Dendritic cell treated with granulocyte-macrophage colony-stimulating factor and Interleukin-4, amounts not matched to agents 40 ng/mL and 50 ng/mL, for 4 days (primary cell): ENCODE results near the gene NDST1.

Experiments used
- H3K27ac Mint-ChIP-seq: one replicate; pipeline ENCODE4 v1.8.0; 2022; ENCODE audit warnings: mild to moderate bottlenecking, mixed read lengths
- H3K27me3 Mint-ChIP-seq: one replicate; pipeline ENCODE4 v1.8.0; 2022; ENCODE audit warnings: mild to moderate bottlenecking, mixed read lengths
- H3K36me3 Mint-ChIP-seq: one replicate; pipeline ENCODE4 v1.8.0; 2022; ENCODE audit warnings: low read depth, mixed read lengths
- H3K4me1 Mint-ChIP-seq: one replicate; pipeline ENCODE4 v1.8.0; 2022; ENCODE audit warnings: low read depth, mixed read lengths
- H3K4me3 Mint-ChIP-seq: one replicate; pipeline ENCODE4 v1.8.0; 2022; ENCODE audit warnings: mild to moderate bottlenecking, moderate library complexity, mixed read lengths
- H3K9me3 Mint-ChIP-seq: one replicate; pipeline ENCODE4 v1.8.0; 2022; ENCODE audit warnings: mixed read lengths
- intact Hi-C: fragments of 100-400 bp; cut with micrococcal nuclease; formaldehyde crosslinking; loops from one replicate; pipeline ENCODE4 v1.15.0; 2022

The NDST1 gene

DNA sequence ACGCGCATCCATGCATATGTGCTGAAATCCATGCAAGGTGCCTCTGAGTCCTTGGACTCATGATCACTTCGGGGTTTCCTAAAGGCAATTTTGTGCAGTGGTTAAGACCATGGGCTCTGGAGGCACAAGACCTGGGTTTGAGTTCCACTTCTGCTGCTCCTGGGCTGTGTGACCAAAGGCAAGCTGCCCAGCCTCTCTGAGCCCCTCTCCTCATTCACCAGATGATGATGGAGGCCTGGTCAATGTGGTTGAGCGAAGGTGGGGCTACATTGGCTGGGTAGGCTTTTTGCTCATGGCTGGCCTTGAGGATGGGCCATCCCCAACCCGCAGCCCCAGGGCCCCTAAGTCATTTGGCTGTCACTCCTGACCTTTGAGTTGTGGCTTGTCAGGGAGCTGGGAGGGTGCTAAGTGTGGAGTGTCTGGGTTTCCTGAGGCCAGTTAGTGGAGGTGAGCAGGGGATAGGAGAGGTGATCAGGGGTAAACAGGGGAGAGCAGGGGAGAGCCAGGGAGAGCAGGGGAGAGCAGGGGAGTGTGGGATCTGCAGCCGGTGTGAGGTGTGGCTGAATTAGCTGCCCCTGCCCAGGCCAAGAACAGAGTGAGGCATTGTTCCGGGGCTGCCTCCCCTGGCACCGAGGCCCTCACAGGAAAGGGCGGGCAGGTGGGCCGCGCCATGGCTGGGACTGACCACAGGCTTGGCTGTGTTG is 68.0 kb downstream of the NDST1 start:
- Mint-ChIP-seq H3K27ac (no peak overlapping the region), H3K4me1 (no peaks in the 10 kb centered on the region), H3K4me3 (no peak overlapping the region), H3K36me3 (no peaks in the 10 kb centered on the region), H3K27me3 (peaks cover 4% of the 10 kb centered on the region), H3K9me3 (no peaks in the 10 kb centered on the region)
- intact Hi-C loops, result no loop called here

DNA sequence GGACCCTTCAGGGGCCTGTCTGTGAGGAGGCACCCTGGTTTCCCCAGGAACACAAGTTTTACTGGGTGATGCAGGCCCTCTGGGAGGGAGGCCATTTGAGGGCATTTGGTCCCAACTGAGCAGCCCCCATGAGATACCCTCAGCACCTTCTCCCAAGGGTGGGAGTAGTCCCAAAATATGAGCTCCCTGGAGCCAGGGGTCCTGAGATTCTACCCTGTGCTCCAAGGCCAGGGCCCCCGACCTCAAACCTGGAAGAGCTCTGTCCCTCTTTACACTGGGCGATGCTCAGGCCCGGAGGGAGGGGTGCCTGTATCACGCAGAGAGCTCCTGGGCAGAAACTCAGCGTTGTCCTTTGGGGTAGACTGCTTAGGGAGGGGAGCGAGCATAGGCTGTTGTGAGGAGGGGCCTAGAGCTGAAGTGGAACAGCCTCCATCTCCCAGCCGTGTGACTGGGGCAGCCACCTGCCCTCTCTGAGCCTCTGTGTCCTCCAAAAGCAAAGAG is 68.6 kb downstream of the NDST1 start:
- H3K4me1 Mint-ChIP-seq, result no peaks in the 10 kb centered on the region
- intact Hi-C loops, result no loop called here
- H3K27ac Mint-ChIP-seq, result no peak overlapping the region
- H3K4me3 Mint-ChIP-seq, result no peak overlapping the region
- H3K36me3 Mint-ChIP-seq, result no peaks in the 10 kb centered on the region
- H3K27me3 Mint-ChIP-seq, result peaks cover 4% of the 10 kb centered on the region
- no peaks in the 10 kb centered on the region for H3K9me3 Mint-ChIP-seq

DNA sequence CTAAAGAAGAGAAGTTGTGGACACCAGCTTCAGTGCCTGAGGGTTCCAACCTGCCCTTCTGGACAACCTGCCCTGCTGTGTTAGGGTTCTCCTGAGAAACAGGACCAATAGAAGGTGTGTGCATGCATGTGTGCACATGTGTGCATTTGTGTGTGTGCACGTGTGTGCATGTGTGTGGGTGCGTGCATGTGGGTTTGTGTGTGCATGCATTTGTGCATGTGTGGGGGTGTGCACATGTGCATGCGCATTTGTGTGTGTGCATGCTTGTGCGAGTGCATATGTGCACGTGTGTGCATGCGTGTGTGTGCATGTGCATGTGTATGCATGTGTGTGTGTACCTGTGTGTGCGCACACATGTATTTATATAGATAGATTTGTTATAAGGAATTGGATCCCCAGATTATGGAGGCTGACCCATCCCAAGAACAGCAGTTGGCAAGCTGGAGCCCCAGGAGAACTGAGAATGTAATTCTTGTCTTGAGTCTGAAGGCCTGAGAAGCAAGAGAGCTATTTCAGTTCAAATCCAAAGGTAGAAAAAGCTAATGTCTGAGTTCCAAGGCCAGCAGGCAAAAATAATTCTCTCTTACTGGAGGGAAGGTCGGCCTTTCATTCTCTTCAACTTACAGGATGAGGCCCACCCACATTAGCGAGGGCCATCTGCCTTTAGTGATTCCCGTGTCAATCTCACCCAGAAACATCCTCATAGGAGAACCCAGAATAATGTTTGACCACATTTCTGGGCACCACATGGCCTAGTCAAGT is 69.6 kb downstream of the NDST1 start:
- Mint-ChIP-seq H3K36me3 (no peaks in the 10 kb centered on the region), H3K4me1 (peaks cover 4% of the 10 kb centered on the region), H3K4me3 (no peak overlapping the region), H3K27me3 (peaks cover 13% of the 10 kb centered on the region), H3K9me3 (no peaks in the 10 kb centered on the region), H3K27ac (no peak overlapping the region)
- intact Hi-C loops, result no loop called here

DNA sequence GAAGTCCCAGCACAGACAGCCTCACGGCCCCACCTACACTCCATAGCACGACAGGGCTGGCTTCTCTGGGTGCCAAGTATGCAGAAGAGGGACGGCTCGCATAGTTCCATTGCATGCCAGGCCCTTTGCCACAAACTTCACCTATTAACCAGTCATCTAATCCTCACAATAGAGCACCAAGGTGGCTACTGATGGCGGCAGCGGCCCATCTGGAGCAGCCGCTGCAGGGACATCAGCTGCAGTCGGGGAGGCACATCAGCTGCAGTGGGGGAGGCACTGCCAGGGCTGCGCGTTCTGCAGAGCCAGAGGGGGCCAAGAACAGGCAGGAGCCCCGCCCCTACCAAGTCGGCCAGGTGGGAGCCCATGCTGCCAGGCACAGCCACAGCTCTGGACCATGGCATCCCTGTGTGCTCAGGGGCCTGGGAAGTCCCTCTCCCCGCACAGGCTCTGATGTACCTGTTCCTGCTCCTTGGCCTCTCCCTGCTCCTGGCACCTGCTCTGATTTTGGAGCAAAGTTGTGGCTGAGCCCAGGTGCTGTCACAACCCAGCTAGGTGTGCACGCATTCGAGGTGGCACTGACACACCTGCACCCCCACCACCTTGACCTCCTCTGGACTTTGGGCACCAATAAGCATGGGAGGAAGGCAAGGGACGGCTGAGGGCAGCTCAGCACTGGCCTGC is 71.0 kb downstream of the NDST1 start:
- Mint-ChIP-seq H3K9me3 (no peaks in the 10 kb centered on the region), H3K27me3 (peaks cover 13% of the 10 kb centered on the region), H3K4me1 (peaks cover 4% of the 10 kb centered on the region), H3K4me3 (no peak overlapping the region), H3K27ac (no peak overlapping the region), H3K36me3 (no peaks in the 10 kb centered on the region)
- intact Hi-C loops, result no loop called here

DNA sequence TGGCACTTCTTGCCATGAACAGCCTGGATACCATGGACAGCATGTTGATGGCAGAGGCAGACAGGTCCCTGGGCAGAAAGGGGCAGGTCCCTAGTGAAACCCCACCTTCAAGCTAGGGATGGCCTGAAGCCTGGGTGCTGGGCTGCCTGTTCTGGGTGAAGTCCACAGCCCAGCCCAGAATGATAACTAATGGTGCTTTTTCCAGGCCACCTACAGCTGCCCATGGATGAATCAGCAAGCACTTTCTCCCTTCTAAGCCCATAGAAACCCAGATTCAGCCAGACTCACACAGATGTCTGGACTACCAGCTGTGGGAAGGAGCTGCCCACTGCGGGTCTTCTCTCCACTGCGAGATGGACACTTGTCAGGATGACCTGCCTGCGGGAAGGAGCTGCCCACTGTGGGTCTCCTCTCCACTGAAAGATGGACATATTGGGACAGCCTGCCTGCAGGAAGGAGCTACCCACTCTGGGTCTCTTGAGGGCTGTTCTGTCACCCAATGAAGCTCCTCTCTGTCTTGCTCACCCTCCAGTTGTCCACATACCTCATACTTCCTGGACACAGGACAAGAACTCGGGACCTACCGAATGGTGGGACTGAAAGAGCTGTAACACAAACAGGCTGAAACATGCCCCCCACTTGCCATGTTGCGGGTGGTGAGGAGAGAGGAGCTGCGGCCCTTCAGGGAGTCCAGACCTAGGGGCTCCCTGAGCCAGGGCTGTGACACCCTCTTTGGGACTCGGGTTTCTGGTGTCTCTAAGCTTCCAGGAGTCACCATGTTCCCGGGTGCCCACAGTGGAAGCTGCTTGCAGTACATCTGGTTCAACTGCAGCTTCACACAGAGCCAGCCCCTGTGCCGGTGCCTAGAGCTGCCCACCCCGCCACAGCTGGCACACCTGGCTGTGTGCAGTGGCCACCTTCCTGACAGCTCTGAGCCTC is 71.8 kb downstream of the NDST1 start:
- H3K4me3 Mint-ChIP-seq, result no peak overlapping the region
- H3K4me1 Mint-ChIP-seq, result peaks cover 4% of the 10 kb centered on the region
- no peak overlapping the region for H3K27ac Mint-ChIP-seq
- H3K9me3 Mint-ChIP-seq, result no peaks in the 10 kb centered on the region
- peaks cover 13% of the 10 kb centered on the region for H3K27me3 Mint-ChIP-seq
- no peaks in the 10 kb centered on the region for H3K36me3 Mint-ChIP-seq
- intact Hi-C loops, result no loop called here

DNA sequence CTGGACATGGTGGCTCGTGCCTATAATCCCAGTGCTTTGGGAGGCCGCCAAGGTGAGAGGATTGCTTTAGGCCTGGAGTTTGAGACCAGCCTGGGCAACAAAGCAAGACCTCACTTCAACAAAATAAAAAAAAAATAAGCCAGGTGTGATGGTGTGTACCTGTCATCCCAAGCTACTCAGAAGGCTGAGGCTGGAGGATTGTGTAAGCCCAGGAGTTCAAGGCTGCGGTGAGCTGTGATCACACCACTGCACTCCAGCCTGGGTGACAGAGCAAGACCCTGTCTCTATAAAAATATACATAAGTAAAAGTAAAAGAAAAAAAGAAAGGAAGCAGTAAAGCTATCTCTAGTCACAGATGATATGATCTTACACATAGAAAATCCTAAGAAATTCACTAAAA is 73.0 kb downstream of the NDST1 start:
- no peaks in the 10 kb centered on the region for H3K9me3 Mint-ChIP-seq
- no peaks in the 10 kb centered on the region for H3K36me3 Mint-ChIP-seq
- H3K4me1 Mint-ChIP-seq, result peaks cover 4% of the 10 kb centered on the region
- peaks cover 13% of the 10 kb centered on the region for H3K27me3 Mint-ChIP-seq
- intact Hi-C loops, result no loop called here
- no peak overlapping the region for H3K4me3 Mint-ChIP-seq
- no peak overlapping the region for H3K27ac Mint-ChIP-seq

DNA sequence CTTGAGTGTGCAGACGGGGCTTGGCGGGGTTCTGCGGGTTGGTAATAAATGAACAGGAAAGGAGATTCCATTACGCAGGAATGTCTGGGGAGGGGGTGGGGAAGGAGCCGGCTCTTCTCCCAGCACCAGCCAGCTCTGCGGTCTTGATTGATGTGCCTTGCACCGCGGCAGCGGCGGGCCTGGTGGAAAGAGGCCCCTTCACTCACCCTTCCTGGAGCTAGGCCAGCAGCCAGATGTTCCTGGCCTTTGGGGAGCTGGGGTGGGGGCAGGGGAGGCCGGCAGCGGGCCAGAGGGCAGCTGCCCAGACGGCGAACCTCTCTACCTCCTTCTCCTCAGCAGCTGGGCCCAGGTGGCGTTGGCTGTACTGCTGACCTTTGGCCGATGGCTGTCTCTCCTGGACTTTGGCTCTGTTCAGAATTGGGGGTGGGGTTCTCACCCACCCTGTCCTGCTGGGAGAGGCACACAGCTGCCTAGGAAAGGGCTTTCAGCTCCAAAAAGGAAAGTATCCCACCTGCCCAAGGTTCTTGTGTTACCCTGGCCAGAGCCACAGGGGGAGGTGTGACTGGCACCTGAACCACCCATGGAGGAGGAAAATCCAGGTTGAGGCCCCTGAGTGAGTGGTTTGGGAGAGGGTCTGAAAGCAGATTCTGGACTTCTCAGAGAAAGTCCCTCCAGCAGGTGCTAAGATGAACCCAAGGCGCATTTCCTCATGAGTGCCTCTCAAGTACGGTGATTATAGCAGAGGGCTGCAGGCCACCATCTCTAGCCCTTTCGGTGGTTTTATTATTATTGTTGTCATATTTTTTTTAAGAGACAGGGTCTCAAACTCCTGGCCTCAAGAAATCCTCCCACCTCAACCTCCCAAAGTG is 74.5 kb downstream of the NDST1 start:
- Mint-ChIP-seq H3K9me3 (no peaks in the 10 kb centered on the region), H3K4me1 (peaks cover 4% of the 10 kb centered on the region), H3K27me3 (peaks cover 13% of the 10 kb centered on the region), H3K36me3 (no peaks in the 10 kb centered on the region), H3K4me3 (no peak overlapping the region), H3K27ac (no peak overlapping the region)
- intact Hi-C loops, result no loop called here

DNA sequence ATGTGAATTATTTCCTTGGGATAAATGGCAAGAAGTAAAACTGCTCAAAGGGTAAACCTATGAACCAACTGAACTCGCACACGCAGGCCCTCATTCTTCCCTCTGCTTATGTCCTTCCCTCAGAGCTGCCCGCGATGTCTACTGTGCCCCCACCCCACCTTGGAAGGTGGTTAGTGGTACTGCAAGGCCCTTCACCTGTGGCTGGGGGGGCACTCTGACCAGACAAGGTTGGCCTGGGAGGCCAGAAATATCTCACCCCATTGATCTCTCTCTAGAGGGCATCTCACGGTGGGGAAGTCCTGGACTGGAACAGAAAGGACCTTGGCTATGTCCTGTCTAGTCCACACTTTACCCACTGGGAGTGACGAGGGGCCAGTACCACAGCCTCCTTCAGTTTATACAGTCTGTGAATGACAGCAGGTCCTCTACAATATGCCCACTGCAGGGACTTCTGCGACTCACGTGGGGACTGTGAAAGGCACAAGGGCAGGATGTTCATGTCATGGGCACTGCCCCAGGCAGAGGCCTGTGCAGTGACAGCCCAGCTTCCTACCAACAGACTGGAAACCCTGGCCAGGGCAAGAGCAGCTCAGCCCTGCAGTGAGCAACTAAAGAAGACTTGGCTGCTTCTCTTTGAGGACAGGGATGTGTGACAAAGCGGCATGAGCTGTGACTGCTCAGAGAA is 75.8 kb downstream of the NDST1 start:
- H3K4me1 Mint-ChIP-seq, result peaks cover 9% of the 10 kb centered on the region
- intact Hi-C loops, result no loop called here

DNA sequence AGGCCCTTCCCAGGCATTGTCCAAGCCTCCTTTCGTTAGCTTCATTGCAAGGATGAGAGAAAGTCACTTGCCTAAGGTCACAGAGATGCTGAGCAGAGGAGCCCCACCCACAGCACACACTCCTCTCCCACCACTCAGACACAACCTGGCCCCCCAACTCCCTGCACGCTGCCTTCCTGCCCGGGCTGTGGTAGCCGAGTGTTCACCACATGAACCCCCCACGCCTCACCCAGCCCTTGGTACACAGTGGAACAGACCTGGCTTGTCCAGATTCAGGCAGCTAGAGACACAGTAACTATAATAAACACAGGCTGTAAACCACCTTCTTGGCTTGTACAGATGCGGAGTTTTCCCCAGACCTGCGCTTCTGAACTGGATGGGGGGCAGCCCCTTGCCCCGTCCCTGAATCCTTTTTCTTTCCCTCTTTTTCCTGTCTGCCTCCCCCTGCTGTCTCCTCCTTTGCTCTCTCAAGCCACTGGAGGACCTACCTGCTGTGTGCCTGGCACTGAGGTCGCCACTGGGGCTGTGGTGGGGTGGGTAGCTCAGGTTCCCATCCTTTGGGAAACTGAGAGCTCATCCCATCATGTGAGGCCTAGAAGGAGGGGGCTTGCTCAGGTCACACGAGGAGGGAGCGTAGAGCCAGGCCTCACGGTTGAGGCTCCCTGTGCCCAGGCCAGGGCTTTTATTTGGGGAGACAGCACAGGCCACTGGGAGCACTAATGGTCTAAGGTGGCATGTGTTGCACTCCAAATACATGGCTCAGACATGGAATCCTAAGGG is 76.8 kb downstream of the NDST1 start:
- Mint-ChIP-seq H3K4me1 (peaks cover 9% of the 10 kb centered on the region), H3K36me3 (no peaks in the 10 kb centered on the region), H3K4me3 (no peak overlapping the region), H3K27me3 (peaks cover 13% of the 10 kb centered on the region), H3K9me3 (no peaks in the 10 kb centered on the region), H3K27ac (no peak overlapping the region)
- intact Hi-C loops, result no loop called here

More for the DNA sequence above, 75.8 kb downstream of the NDST1 start:
- Mint-ChIP-seq H3K9me3 (no peaks in the 10 kb centered on the region), H3K27ac (no peak overlapping the region), H3K27me3 (peaks cover 13% of the 10 kb centered on the region), H3K4me3 (no peak overlapping the region), H3K36me3 (no peaks in the 10 kb centered on the region)

DNA sequence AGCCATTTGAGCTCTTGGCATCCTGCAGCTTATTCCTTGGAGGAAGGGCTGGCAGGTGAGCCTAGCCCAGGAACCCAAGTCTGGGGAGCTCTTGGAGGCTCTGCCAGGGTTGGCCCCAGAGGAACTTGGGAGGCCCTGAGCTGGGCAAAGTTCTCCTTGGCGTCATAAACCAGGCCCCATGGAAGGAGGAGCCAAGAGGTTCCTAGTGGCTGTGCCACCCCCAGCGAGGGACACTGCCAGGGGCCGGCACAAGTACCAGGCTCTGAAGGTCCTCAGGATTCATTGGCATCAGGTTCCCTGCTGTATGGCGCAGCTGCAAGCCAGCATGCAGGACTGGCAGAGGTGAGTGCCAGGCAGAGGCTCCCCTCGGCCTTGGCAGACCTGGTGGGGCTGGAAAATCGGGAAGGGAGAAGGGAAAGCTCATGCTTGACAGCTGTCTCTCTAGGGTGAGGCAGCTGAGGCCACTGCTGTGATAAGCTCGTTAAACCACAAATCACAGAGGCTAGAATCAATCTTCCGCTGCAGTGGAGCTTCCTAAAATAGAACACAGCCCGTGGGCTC is 77.9 kb downstream of the NDST1 start:
- Mint-ChIP-seq H3K27ac (no peak overlapping the region), H3K27me3 (peaks cover 10% of the 10 kb centered on the region), H3K4me3 (no peak overlapping the region), H3K9me3 (no peaks in the 10 kb centered on the region), H3K4me1 (peaks cover 9% of the 10 kb centered on the region), H3K36me3 (no peaks in the 10 kb centered on the region)
- intact Hi-C loops, result no loop called here

DNA sequence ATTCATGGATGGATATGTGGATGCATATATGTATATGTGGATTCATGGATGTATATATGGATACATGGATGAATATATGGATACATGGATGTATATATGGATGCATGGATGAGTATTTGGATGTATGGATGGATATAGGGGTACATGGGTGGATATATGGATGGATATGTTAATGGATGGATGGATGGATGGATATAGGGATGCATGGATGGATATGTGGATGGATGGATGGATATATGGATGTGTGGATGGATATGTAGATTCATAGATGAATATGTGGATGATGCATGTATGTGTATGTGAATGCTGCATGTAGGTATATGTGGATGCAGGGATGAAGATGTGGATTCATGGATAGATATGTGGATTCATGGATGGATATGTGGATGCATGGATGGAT is 79.1 kb downstream of the NDST1 start:
- Mint-ChIP-seq H3K9me3 (no peaks in the 10 kb centered on the region), H3K4me1 (peaks cover 6% of the 10 kb centered on the region), H3K27ac (no peak overlapping the region), H3K4me3 (no peak overlapping the region), H3K36me3 (no peaks in the 10 kb centered on the region), H3K27me3 (peaks cover 5% of the 10 kb centered on the region)
- intact Hi-C loops, result no loop called here
